ENCODE results near the gene SMIM22.

- TF ChIP-seq POLR2AphosphoS5 (IDR thresholded peaks at IDR 0.05; ENCODE audit: insufficient read depth in 1 of 2, low read depth in 1 of 2) (no peak), POLR2A (IDR thresholded peaks at IDR 0.05) (no peak)
These were observed 5.3 kb downstream of the SMIM22 start for GRCh38 chr16:4800290-4801041.

Measured in vagina (tissue), 2 donors.